Measurements from ENCODE around the gene NECTIN1.

DNA sequence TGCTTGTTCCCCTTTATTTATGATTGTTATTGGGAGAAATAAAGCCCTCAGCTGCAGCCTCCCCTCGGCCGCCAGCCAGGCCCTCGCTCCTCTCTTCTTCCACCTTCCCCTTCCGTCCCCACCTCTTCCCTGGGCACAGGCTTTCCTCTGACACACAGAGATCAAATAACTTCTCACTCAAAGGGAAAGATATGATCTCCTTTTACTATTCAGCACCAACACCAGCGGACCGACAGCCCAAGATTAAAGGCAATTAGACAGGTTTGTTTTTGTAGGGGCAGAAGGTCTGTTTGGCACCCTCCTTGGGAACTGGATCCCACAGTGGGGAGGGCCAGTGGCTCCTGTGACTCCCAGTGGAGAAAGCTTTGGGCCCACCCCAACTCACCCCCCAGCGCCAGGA lies 23.0 kb downstream of the NECTIN1 start:
- TF ChIP-seq, protein P1, sequence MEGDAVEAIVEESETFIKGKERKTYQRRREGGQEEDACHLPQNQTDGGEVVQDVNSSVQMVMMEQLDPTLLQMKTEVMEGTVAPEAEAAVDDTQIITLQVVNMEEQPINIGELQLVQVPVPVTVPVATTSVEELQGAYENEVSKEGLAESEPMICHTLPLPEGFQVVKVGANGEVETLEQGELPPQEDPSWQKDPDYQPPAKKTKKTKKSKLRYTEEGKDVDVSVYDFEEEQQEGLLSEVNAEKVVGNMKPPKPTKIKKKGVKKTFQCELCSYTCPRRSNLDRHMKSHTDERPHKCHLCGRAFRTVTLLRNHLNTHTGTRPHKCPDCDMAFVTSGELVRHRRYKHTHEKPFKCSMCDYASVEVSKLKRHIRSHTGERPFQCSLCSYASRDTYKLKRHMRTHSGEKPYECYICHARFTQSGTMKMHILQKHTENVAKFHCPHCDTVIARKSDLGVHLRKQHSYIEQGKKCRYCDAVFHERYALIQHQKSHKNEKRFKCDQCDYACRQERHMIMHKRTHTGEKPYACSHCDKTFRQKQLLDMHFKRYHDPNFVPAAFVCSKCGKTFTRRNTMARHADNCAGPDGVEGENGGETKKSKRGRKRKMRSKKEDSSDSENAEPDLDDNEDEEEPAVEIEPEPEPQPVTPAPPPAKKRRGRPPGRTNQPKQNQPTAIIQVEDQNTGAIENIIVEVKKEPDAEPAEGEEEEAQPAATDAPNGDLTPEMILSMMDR (IDR thresholded peaks at IDR 0.05): no peak
- TF ChIP-seq EZH2 (IDR thresholded peaks at IDR 0.05): no peak

Measured in neural progenitor cell (in vitro differentiated cells).